HEK293T (cell line): ENCODE data around the gene PLA2G4A.

Experiments
- CTCF ChIA-PET: fragments of 350-600 bp; formaldehyde crosslinking; extraction: SDS; loops from one replicate; lab custom pipeline; 2021; ENCODE audit warnings: antibody characterized with exemption, inconsistent platforms; lab: Yijun Ruan, JAX
- POLR2A ChIA-PET: fragments of 350-600 bp; formaldehyde crosslinking; extraction: SDS; loops from one replicate; lab custom pipeline; 2020; ENCODE audit warnings: antibody characterized with exemption, inconsistent platforms; lab: Yijun Ruan, JAX
- DNase-seq: peaks from one replicate; pipeline ENCODE4 v3.0.0; 2012; ENCODE audit warnings: mixed read lengths; ENCODE audit errors: extremely low spot score
- ARNT ChIP-seq: fragments of 450-650 bp; IDR thresholded peaks from 2 replicates; pipeline ENCODE4 v1.6.1; 2017; ENCODE audit warnings: mild to moderate bottlenecking
- BHLHE40 ChIP-seq: fragments of 450-650 bp; IDR thresholded peaks from 2 replicates; pipeline ENCODE4 v1.6.1; 2016; ENCODE audit warnings: mild to moderate bottlenecking, moderate library complexity, borderline replicate concordance
- CTBP1 ChIP-seq: fragments of 450-650 bp; IDR thresholded peaks from 2 replicates; pipeline ENCODE4 v1.6.1; 2016; ENCODE audit warnings: borderline replicate concordance
- ELF4 ChIP-seq: fragments of 450-650 bp; IDR thresholded peaks from 2 replicates; pipeline ENCODE4 v1.6.1; 2017; ENCODE audit warnings: antibody characterized with exemption
- FOXA1 ChIP-seq: fragments of 450-650 bp; IDR thresholded peaks from 2 replicates; pipeline ENCODE4 v1.6.1; 2016; ENCODE audit warnings: mild to moderate bottlenecking
- FOXK2 ChIP-seq: fragments of 450-650 bp; IDR thresholded peaks from 2 replicates; pipeline ENCODE4 v1.6.1; 2016; ENCODE audit warnings: mild to moderate bottlenecking
- FOXM1 ChIP-seq: fragments of 450-650 bp; IDR thresholded peaks from 2 replicates; pipeline ENCODE4 v1.6.1; 2017; ENCODE audit warnings: mild to moderate bottlenecking, borderline replicate concordance
- HDGF ChIP-seq: fragments of 450-650 bp; IDR thresholded peaks from 2 replicates; pipeline ENCODE4 v1.6.1; 2017; ENCODE audit warnings: antibody characterized with exemption, borderline replicate concordance
- L3MBTL2 ChIP-seq: fragments of 450-650 bp; conservative IDR thresholded peaks from 2 replicates; pipeline ENCODE4 v1.6.1; 2016; ENCODE audit warnings: mild to moderate bottlenecking
- LEF1 ChIP-seq: fragments of 450-650 bp; IDR thresholded peaks from 2 replicates; pipeline ENCODE4 v1.6.1; 2017; ENCODE audit warnings: mild to moderate bottlenecking, borderline replicate concordance
- NFRKB ChIP-seq: fragments of 450-650 bp; IDR thresholded peaks from 2 replicates; pipeline ENCODE4 v1.6.1; 2016; ENCODE audit warnings: mild to moderate bottlenecking, moderate library complexity
- PKNOX1 ChIP-seq: fragments of 450-650 bp; IDR thresholded peaks from 2 replicates; pipeline ENCODE4 v1.6.1; 2016
- SP1 ChIP-seq: fragments of 450-650 bp; IDR thresholded peaks from 2 replicates; pipeline ENCODE4 v1.6.1; 2017
- SUZ12 ChIP-seq: fragments of 450-650 bp; IDR thresholded peaks from 2 replicates; pipeline ENCODE4 v1.6.1; 2016; ENCODE audit warnings: mild to moderate bottlenecking
- TARDBP ChIP-seq: fragments of 450-650 bp; IDR thresholded peaks from 2 replicates; pipeline ENCODE4 v1.6.1; 2016
- ZNF384 ChIP-seq: fragments of 450-650 bp; IDR thresholded peaks from 2 replicates; pipeline ENCODE4 v1.6.1; 2016

The PLA2G4A gene

GRCh38 chr1:186985889-186986491 lies 157.2 kb downstream of the PLA2G4A start:
- ChIA-PET CTCF (interaction anchor here (0.7 to 1.6 kb wide), 6 partner anchors 11 to 582 kb away, joined by 3 to 7 read pairs (median 4); no protein-coding TSS in a partner anchor), POLR2A (no interaction called here)
- DNase-seq: peak; percentile 55
- TF ChIP-seq SUZ12 (no peak), NFRKB (no peak), HDGF (no peak), FOXA1 (no peak), CTBP1 (no peak), TARDBP (no peak), ZNF384 (peak; percentile 18; the same call in 1 of the 2 replicates), FOXM1 (no peak), BHLHE40 (no peak)

- DNase-seq: no peak
- TF ChIP-seq ARNT (no peak), L3MBTL2 (no peak), BHLHE40 (no peak), NFRKB (no peak)
- ChIA-PET POLR2A (no interaction called here), CTCF (interaction anchor here (1.4 to 1.6 kb wide), 3 partner anchors 377 to 583 kb away, joined by 4 to 5 read pairs (median 5); no protein-coding TSS in a partner anchor)
Observed at GRCh38 chr1:186987065-186987464, 158.3 kb downstream of the PLA2G4A start.

GRCh38 chr1:186987769-186988168 lies 159.0 kb downstream of the PLA2G4A start:
- POLR2A ChIA-PET: no interaction called here
- no peak for DNase-seq
- CTCF ChIA-PET: interaction anchor here (0.6 kb wide), 1 partner anchor 577 kb away, joined by 7 read pairs; no protein-coding TSS in a partner anchor
- TF ChIP-seq ZNF384 (no peak), NFRKB (no peak)

GRCh38 chr1:186993996-186994395 lies 165.2 kb downstream of the PLA2G4A start:
- ChIA-PET POLR2A (no interaction called here), CTCF (no interaction called here)
- no peak for TF ChIP-seq NFRKB
- TF ChIP-seq ELF4: no peak
- no peak for TF ChIP-seq ARNT
- TF ChIP-seq HDGF: no peak
- TF ChIP-seq BHLHE40: no peak
- no peak for TF ChIP-seq FOXM1
- TF ChIP-seq FOXA1: no peak
- no peak for TF ChIP-seq SP1
- TF ChIP-seq ZNF384: no peak
- no peak for TF ChIP-seq FOXK2
- TF ChIP-seq LEF1: no peak
- no peak for TF ChIP-seq CTBP1
- TF ChIP-seq TARDBP: no peak
- no peak for TF ChIP-seq SUZ12
- TF ChIP-seq PKNOX1: no peak
- TF ChIP-seq L3MBTL2: no peak

GRCh38 chr1:186994897-186995296 lies 166.1 kb downstream of the PLA2G4A start:
- POLR2A ChIA-PET: no interaction called here
- CTCF ChIA-PET: no interaction called here

More at GRCh38 chr1:186993996-186994395, 165.2 kb downstream of the PLA2G4A start:
- DNase-seq: no peak

GRCh38 chr1:186996816-186997215 lies 168.1 kb downstream of the PLA2G4A start:
- CTCF ChIA-PET: interaction anchor here (2.4 kb wide), 1 partner anchor 10 kb away, joined by 7 read pairs; no protein-coding TSS in a partner anchor
- DNase-seq: no peak
- TF ChIP-seq BHLHE40 (no peak), PKNOX1 (no peak), NFRKB (no peak), L3MBTL2 (no peak), LEF1 (no peak), TARDBP (no peak), HDGF (no peak), FOXM1 (no peak), ZNF384 (no peak), FOXA1 (no peak), FOXK2 (no peak), CTBP1 (no peak), ELF4 (no peak), SUZ12 (no peak), SP1 (no peak)
- POLR2A ChIA-PET: no interaction called here

More at GRCh38 chr1:186994897-186995296, 166.1 kb downstream of the PLA2G4A start:
- DNase-seq: no peak
- TF ChIP-seq CTBP1 (no peak), FOXA1 (no peak), SUZ12 (no peak), TARDBP (no peak), L3MBTL2 (no peak), ELF4 (no peak), HDGF (no peak), ARNT (no peak), FOXK2 (no peak), BHLHE40 (no peak), ZNF384 (no peak), SP1 (no peak), NFRKB (no peak), FOXM1 (no peak), PKNOX1 (no peak), LEF1 (no peak)
